ENCODE data around the gene GEN1.

The GEN1 gene

GRCh38 chr2:17748745-17749144 is 5.2 kb upstream of the GEN1 start:
- no peak for DNase-seq (ENCODE audit: extremely low spot score)
- ChIA-PET POLR2A (no interaction called here), CTCF (no interaction called here)
- TF ChIP-seq SUZ12 (IDR thresholded peaks at IDR 0.05): no peak
- TF ChIP-seq FOXM1 (IDR thresholded peaks at IDR 0.05; ENCODE audit: borderline replicate concordance): no peak
- no peak for TF ChIP-seq NFRKB (IDR thresholded peaks at IDR 0.05)
- TF ChIP-seq SP1 (IDR thresholded peaks at IDR 0.05): no peak
- TF ChIP-seq L3MBTL2 (conservative IDR thresholded peaks at IDR 0.05): no peak
- no peak for TF ChIP-seq BHLHE40 (IDR thresholded peaks at IDR 0.05; ENCODE audit: borderline replicate concordance)
- no peak for TF ChIP-seq FOXA1 (IDR thresholded peaks at IDR 0.05)
- no peak for TF ChIP-seq ELF4 (IDR thresholded peaks at IDR 0.05)
- TF ChIP-seq PKNOX1 (IDR thresholded peaks at IDR 0.05): no peak
- TF ChIP-seq FOXK2 (IDR thresholded peaks at IDR 0.05): no peak
- TF ChIP-seq ARNT (IDR thresholded peaks at IDR 0.05): no peak
- no peak for TF ChIP-seq ZNF384 (IDR thresholded peaks at IDR 0.05)
- TF ChIP-seq TARDBP (IDR thresholded peaks at IDR 0.05): no peak
- no peak for TF ChIP-seq HDGF (IDR thresholded peaks at IDR 0.05; ENCODE audit: borderline replicate concordance)
- TF ChIP-seq LEF1 (IDR thresholded peaks at IDR 0.05; ENCODE audit: borderline replicate concordance): no peak
- no peak for TF ChIP-seq CTBP1 (IDR thresholded peaks at IDR 0.05; ENCODE audit: borderline replicate concordance)

GRCh38 chr2:17749753-17750438 is 4.0 kb upstream of the GEN1 start:
- CTCF ChIA-PET: no interaction called here
- no peak for TF ChIP-seq PKNOX1 (IDR thresholded peaks at IDR 0.05)
- TF ChIP-seq ARNT (IDR thresholded peaks at IDR 0.05): no peak
- TF ChIP-seq SP1 (IDR thresholded peaks at IDR 0.05): no peak
- no peak for TF ChIP-seq FOXM1 (IDR thresholded peaks at IDR 0.05; ENCODE audit: borderline replicate concordance)
- TF ChIP-seq ELF4 (IDR thresholded peaks at IDR 0.05): no peak
- TF ChIP-seq SUZ12 (IDR thresholded peaks at IDR 0.05): no peak
- no peak for TF ChIP-seq NFRKB (IDR thresholded peaks at IDR 0.05)
- TF ChIP-seq L3MBTL2 (conservative IDR thresholded peaks at IDR 0.05): no peak
- TF ChIP-seq ZNF384 (IDR thresholded peaks at IDR 0.05): no peak
- TF ChIP-seq FOXK2 (IDR thresholded peaks at IDR 0.05): no peak
- TF ChIP-seq LEF1 (IDR thresholded peaks at IDR 0.05; ENCODE audit: borderline replicate concordance): no peak
- TF ChIP-seq TARDBP (IDR thresholded peaks at IDR 0.05): no peak
- no peak for TF ChIP-seq BHLHE40 (IDR thresholded peaks at IDR 0.05; ENCODE audit: borderline replicate concordance)
- DNase-seq (ENCODE audit: extremely low spot score): no peak
- POLR2A ChIA-PET: no interaction called here

GRCh38 chr2:17752246-17752645 is 1.7 kb upstream of the GEN1 start:
- DNase-seq (ENCODE audit: extremely low spot score): no peak
- CTCF ChIA-PET: no interaction called here
- TF ChIP-seq LEF1 (IDR thresholded peaks at IDR 0.05; ENCODE audit: borderline replicate concordance): no peak
- no peak for TF ChIP-seq FOXK2 (IDR thresholded peaks at IDR 0.05)
- no peak for TF ChIP-seq PKNOX1 (IDR thresholded peaks at IDR 0.05)
- no peak for TF ChIP-seq TARDBP (IDR thresholded peaks at IDR 0.05)
- no peak for TF ChIP-seq HDGF (IDR thresholded peaks at IDR 0.05; ENCODE audit: borderline replicate concordance)
- no peak for TF ChIP-seq SP1 (IDR thresholded peaks at IDR 0.05)
- no peak for TF ChIP-seq FOXA1 (IDR thresholded peaks at IDR 0.05)
- TF ChIP-seq SUZ12 (IDR thresholded peaks at IDR 0.05): no peak
- TF ChIP-seq NFRKB (IDR thresholded peaks at IDR 0.05): no peak
- no peak for TF ChIP-seq L3MBTL2 (conservative IDR thresholded peaks at IDR 0.05)
- no peak for TF ChIP-seq ARNT (IDR thresholded peaks at IDR 0.05)
- no peak for TF ChIP-seq ZNF384 (IDR thresholded peaks at IDR 0.05)
- TF ChIP-seq BHLHE40 (IDR thresholded peaks at IDR 0.05; ENCODE audit: borderline replicate concordance): no peak
- TF ChIP-seq CTBP1 (IDR thresholded peaks at IDR 0.05; ENCODE audit: borderline replicate concordance): no peak
- no peak for TF ChIP-seq FOXM1 (IDR thresholded peaks at IDR 0.05; ENCODE audit: borderline replicate concordance)
- no peak for TF ChIP-seq ELF4 (IDR thresholded peaks at IDR 0.05)
- POLR2A ChIA-PET: no interaction called here

GRCh38 chr2:17752892-17753802 is 791 bp upstream of the GEN1 start:
- TF ChIP-seq PKNOX1 (IDR thresholded peaks at IDR 0.05): no peak
- peak; percentile 74 for TF ChIP-seq L3MBTL2 (conservative IDR thresholded peaks at IDR 0.05)
- ChIA-PET POLR2A (interaction anchor here (0.9 kb wide), 2 partner anchors 44 to 76 kb away, joined by 3 read pairs; no protein-coding TSS in a partner anchor), CTCF (no interaction called here)
- DNase-seq (ENCODE audit: extremely low spot score): peak; percentile 49

GRCh38 chr2:17754773-17755425 is 961 bp downstream of the GEN1 start:
- TF ChIP-seq FOXM1 (IDR thresholded peaks at IDR 0.05; ENCODE audit: borderline replicate concordance) (no peak), ARNT (IDR thresholded peaks at IDR 0.05) (no peak), BHLHE40 (IDR thresholded peaks at IDR 0.05; ENCODE audit: borderline replicate concordance) (no peak), CTBP1 (IDR thresholded peaks at IDR 0.05; ENCODE audit: borderline replicate concordance) (no peak), SUZ12 (IDR thresholded peaks at IDR 0.05) (no peak), L3MBTL2 (conservative IDR thresholded peaks at IDR 0.05) (no peak), NFRKB (IDR thresholded peaks at IDR 0.05) (no peak), TARDBP (IDR thresholded peaks at IDR 0.05) (no peak), FOXK2 (IDR thresholded peaks at IDR 0.05) (no peak)
- POLR2A ChIA-PET: interaction anchor here (1.0 to 1.2 kb wide), 4 partner anchors 12 to 73 kb away, joined by 3 read pairs; partner anchors contain the start of gene MSGN1
- no peak for DNase-seq (ENCODE audit: extremely low spot score)
- CTCF ChIA-PET: no interaction called here
